Keratinocyte (primary cell): ENCODE data around the gene PLA2G2F. TPM values are rescaled to one million over a fixed set of nuclear protein-coding genes. Genes with fewer than 3 reads are reported as not detected.

Source experiments
- DNase-seq: peaks from one replicate; pipeline ENCODE4 v3.0.0-alpha.2; 2011; ENCODE audit warnings: low read depth, missing footprints, low spot score
- FAIRE-seq: peaks from 2 replicates; lab custom pipeline; 2011; peaks lifted over from hg19 to GRCh38; lab: Jason Lieb, UNC
- H2AFZ ChIP-seq: 2 replicates; pipeline ENCODE4 v1.6.0; 2012; ENCODE audit warnings: low read length, control low read depth, inconsistent platforms; ENCODE audit not compliant: control insufficient read depth
- H3K27ac ChIP-seq: 2 replicates; pipeline ENCODE4 v1.5.1; 2011; ENCODE audit warnings: low read length; ENCODE audit not compliant: control insufficient read depth, insufficient read depth
- H3K27me3 ChIP-seq: 3 replicates; pipeline ENCODE4 v1.6.0; 2011; ENCODE audit warnings: low read length; ENCODE audit not compliant: control insufficient read depth, insufficient read depth; ENCODE audit errors: extremely low read depth
- H3K36me3 ChIP-seq, 2 experiments: 2 replicates in 1 of 2; 3 replicates in 1 of 2; pipeline ENCODE4 v1.5.1; 2011; ENCODE audit warnings: low read length in 2 of 2, mild to moderate bottlenecking in 1 of 2; ENCODE audit not compliant: control insufficient read depth in 2 of 2, insufficient read depth in 2 of 2; ENCODE audit errors: extremely low read depth in 1 of 2
- H3K4me1 ChIP-seq: 3 replicates; pipeline ENCODE4 v1.5.1; 2011; ENCODE audit warnings: low read length; ENCODE audit not compliant: control insufficient read depth, insufficient read depth; ENCODE audit errors: extremely low read depth
- H3K4me2 ChIP-seq: 3 replicates; pipeline ENCODE4 v1.6.0; 2011; ENCODE audit warnings: low read depth, low read length; ENCODE audit not compliant: control insufficient read depth, insufficient read depth; ENCODE audit errors: extremely low read depth
- H3K4me3 ChIP-seq, 3 experiments: fragments of 200-600 bp in 1 of 3; sonication (generic) in 1 of 3; 2 replicates in 2 of 3; 3 replicates in 1 of 3; pipeline ENCODE4 v1.5.1; 2011 to 2016; ENCODE audit warnings: low read length in 3 of 3, mild to moderate bottlenecking in 3 of 3, control low read depth in 2 of 3, inconsistent platforms in 1 of 3, low read depth in 1 of 3, mixed read lengths in 1 of 3, mixed run types in 1 of 3, moderate library complexity in 1 of 3; ENCODE audit not compliant: control insufficient read depth in 2 of 3, insufficient read depth in 2 of 3; ENCODE audit errors: extremely low read depth in 1 of 3
- H3K79me2 ChIP-seq: 2 replicates; pipeline ENCODE4 v1.6.0; 2012; ENCODE audit warnings: low read length; ENCODE audit not compliant: control insufficient read depth, insufficient read depth
- H3K9ac ChIP-seq: 3 replicates; pipeline ENCODE4 v1.6.0; 2011; ENCODE audit warnings: low read length; ENCODE audit not compliant: control insufficient read depth, insufficient read depth; ENCODE audit errors: extremely low read depth
- H3K9me1 ChIP-seq: 3 replicates; pipeline ENCODE4 v1.6.0; 2011; ENCODE audit warnings: low read length; ENCODE audit not compliant: control insufficient read depth, insufficient read depth; ENCODE audit errors: extremely low read depth
- H3K9me3 ChIP-seq: 2 replicates; pipeline ENCODE4 v1.5.1; 2012; ENCODE audit warnings: low read depth, low read length; ENCODE audit not compliant: control insufficient read depth
- H4K20me1 ChIP-seq: 3 replicates; pipeline ENCODE4 v1.6.0; 2011; ENCODE audit warnings: low read length; ENCODE audit not compliant: control insufficient read depth, insufficient read depth; ENCODE audit errors: extremely low read depth
- EZH2 ChIP-seq: IDR thresholded peaks from one replicate; pipeline ENCODE4 v1.6.1; 2012; ENCODE audit warnings: inconsistent platforms, mild to moderate bottlenecking, low read length, moderate library complexity
- dilution Hi-C: fragments of 300-500 bp; cut with MboI; formaldehyde crosslinking; loops from one replicate; pipeline ENCODE4 v1.7.0; 2020; ENCODE audit warnings: low sequenced_read_pairs; ENCODE audit not compliant: extremely low pct_ligation_motif_present
- polyA plus RNA-seq, 5 experiments: library from polyadenylated mRNA; depleted of rRNA in 3 of 5; stranded (reverse) in 3 of 5; stranded (forward) in 1 of 5; unstranded in 1 of 5; fragments of >200 nt; gene quantifications; 1 replicate in 1 of 5; 2 replicates in 3 of 5; 3 replicates in 1 of 5; pipeline versions ENCODE4 v1.2.1 to v1.2.3, GENCODE V29; 2011 to 2012; ENCODE audit warnings: missing spikeins in 2 of 5, low read depth in 1 of 5, low replicate concordance in 1 of 5
- TF ChIP-seq, protein P1 (sequence below), 3 experiments: IDR thresholded peaks in 1 of 3; conservative IDR thresholded peaks in 1 of 3; optimal IDR thresholded peaks in 1 of 3; 2 replicates in 2 of 3; 3 replicates in 1 of 3; pipeline versions ENCODE3 to v1.5.1; 2011; ENCODE audit warnings: low read length in 3 of 3, mild to moderate bottlenecking in 3 of 3, moderate library complexity in 2 of 3, control low read depth in 1 of 3, inconsistent platforms in 1 of 3; ENCODE audit not compliant: insufficient read depth in 2 of 3; ENCODE audit errors: extremely low read depth in 1 of 3

Gene PLA2G2F
- polyA plus RNA-seq, 1 donor (not counting 4 experiments of a cell fraction or from before 2014, with no cell fraction given): 0.26 TPM

DNA sequence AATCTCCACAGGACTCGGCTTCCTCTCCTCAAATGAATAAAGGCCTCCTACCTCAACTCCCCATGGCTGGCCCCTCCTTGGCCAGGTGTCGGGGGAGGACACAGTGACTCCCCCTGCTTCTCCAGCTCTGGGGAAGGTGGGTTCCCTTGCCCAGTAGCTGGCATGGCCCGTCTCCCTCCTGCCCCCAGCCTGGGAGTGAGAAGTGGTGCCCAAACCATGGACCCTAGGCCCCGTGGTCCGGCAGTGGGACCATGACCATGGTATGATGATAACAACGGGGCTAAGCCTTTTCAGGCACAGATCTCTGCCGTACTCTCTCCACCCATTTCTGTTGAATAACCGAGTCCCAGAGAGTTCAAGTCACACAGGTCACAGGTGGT is 11.2 kb downstream of the PLA2G2F start:
- H3K9me1 ChIP-seq: no peaks in the 10 kb centered on the region

DNA sequence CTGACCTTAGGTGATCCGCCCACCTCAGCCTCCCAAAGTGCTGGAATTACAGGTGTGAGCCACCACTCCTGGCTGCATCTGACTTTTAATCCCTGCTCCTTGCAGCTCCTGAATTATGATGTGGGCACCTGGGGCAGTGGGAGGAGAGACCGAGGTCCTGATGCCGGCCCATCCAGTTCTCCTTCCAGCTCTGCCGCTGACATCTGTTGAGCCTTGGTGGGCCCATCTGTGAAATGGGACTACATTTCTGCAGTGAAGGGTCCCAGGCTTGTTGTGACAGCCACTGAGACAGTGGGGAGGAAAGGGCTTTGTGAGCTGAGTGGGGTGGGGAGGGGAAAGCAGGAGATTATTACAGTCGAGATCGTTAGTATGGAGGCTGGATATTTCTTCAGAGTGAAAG is 11.8 kb downstream of the PLA2G2F start:
- no peak for DNase-seq
- Histone ChIP-seq H3K4me2 (no peak overlapping the region), H3K4me1 (peaks cover 8% of the 10 kb centered on the region), H3K79me2 (no peaks in the 10 kb centered on the region), H3K9ac (no peak overlapping the region), H3K27me3 (no peaks in the 10 kb centered on the region), H3K9me1 (no peaks in the 10 kb centered on the region), H3K36me3 (no peaks in the 10 kb centered on the region), H3K4me3 (no peak overlapping the region), H4K20me1 (no peaks in the 10 kb centered on the region), H2AFZ (no peak overlapping the region), H3K27ac (no peak overlapping the region), H3K9me3 (no peaks in the 10 kb centered on the region)
- dilution Hi-C loops: no loop called here
- FAIRE-seq: no peak
- TF ChIP-seq EZH2: no peak
- TF ChIP-seq, protein P1, sequence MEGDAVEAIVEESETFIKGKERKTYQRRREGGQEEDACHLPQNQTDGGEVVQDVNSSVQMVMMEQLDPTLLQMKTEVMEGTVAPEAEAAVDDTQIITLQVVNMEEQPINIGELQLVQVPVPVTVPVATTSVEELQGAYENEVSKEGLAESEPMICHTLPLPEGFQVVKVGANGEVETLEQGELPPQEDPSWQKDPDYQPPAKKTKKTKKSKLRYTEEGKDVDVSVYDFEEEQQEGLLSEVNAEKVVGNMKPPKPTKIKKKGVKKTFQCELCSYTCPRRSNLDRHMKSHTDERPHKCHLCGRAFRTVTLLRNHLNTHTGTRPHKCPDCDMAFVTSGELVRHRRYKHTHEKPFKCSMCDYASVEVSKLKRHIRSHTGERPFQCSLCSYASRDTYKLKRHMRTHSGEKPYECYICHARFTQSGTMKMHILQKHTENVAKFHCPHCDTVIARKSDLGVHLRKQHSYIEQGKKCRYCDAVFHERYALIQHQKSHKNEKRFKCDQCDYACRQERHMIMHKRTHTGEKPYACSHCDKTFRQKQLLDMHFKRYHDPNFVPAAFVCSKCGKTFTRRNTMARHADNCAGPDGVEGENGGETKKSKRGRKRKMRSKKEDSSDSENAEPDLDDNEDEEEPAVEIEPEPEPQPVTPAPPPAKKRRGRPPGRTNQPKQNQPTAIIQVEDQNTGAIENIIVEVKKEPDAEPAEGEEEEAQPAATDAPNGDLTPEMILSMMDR (optimal IDR thresholded peaks at IDR 0.05 in 1 of 3, IDR thresholded peaks at IDR 0.05 in 1 of 3, conservative IDR thresholded peaks at IDR 0.05 in 1 of 3; ENCODE audit: extremely low read depth in 1 of 3, insufficient read depth in 2 of 3, low read length in 3 of 3): no peak

More for the DNA sequence above, 11.2 kb downstream of the PLA2G2F start:
- H4K20me1 ChIP-seq: no peaks in the 10 kb centered on the region
- H3K79me2 ChIP-seq: no peaks in the 10 kb centered on the region
- H3K4me3 ChIP-seq: no peak overlapping the region
- no peaks in the 10 kb centered on the region for H3K27me3 ChIP-seq
- dilution Hi-C loops: no loop called here
- H2AFZ ChIP-seq: no peak overlapping the region
- no peak for FAIRE-seq
- no peak for TF ChIP-seq EZH2
- H3K9me3 ChIP-seq: no peaks in the 10 kb centered on the region
- H3K4me2 ChIP-seq: no peak overlapping the region
- peaks cover 8% of the 10 kb centered on the region for H3K4me1 ChIP-seq
- H3K36me3 ChIP-seq: no peaks in the 10 kb centered on the region
- no peak overlapping the region for H3K27ac ChIP-seq
- no peak overlapping the region for H3K9ac ChIP-seq
- DNase-seq: no peak
